Skeletal muscle satellite cell (primary cell): ENCODE data around the gene CENPL.
"Not testable (repeated sequence)": the region's sequence is repeated elsewhere in the genome, so short reads cannot be mapped to it uniquely, and the experiment has no call there.

Experiments used
- H3K27me3 ChIP-seq: 2 replicates; pipeline ENCODE4 v1.7.0; 2013; ENCODE audit warnings: low read length; ENCODE audit not compliant: control insufficient read depth, insufficient read depth
- H3K36me3 ChIP-seq: 2 replicates; pipeline ENCODE4 v1.7.0; 2013; ENCODE audit warnings: mild to moderate bottlenecking, control low read depth, low read length; ENCODE audit not compliant: insufficient read depth
- H3K4me1 ChIP-seq: 2 replicates; pipeline ENCODE4 v1.7.0; 2013; ENCODE audit warnings: low read length; ENCODE audit not compliant: control insufficient read depth, insufficient read depth
- H3K4me2 ChIP-seq: 2 replicates; pipeline ENCODE4 v1.7.0; 2013; ENCODE audit warnings: mild to moderate bottlenecking, low read length
- H3K4me3 ChIP-seq: 2 replicates; pipeline ENCODE4 v1.7.0; 2013; ENCODE audit warnings: low read length
- H3K9ac ChIP-seq: 2 replicates; pipeline ENCODE4 v1.7.0; 2013; ENCODE audit warnings: mild to moderate bottlenecking, low read depth, low read length, moderate library complexity
- H3K9me3 ChIP-seq: replicated peaks from 2 replicates; pipeline ENCODE4 v1.7.0; 2013; ENCODE audit warnings: mild to moderate bottlenecking, control low read depth, low read length

Gene CENPL

DNA sequence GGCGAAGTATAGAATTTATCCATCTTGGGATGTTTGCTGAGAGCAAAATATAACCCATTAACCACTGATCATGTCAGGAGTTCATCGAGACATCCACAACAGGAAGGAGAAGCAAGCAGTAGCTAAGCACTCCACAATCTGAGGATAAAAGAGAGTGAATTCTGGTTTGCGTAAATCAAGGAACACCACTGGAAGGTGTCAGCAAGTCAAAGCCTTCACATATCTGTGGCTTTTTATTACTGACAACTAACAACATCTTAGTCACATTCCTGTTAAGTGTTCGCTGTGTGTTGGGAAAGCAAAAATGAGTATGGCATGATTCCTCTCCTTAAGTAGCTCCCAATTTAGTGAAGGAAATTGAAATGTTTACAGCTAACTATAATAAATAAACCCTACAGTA, 44.7 kb downstream of the CENPL start:
- no peak overlapping the region for H3K9ac ChIP-seq
- peaks cover 45% of the 10 kb centered on the region for H3K36me3 ChIP-seq
- no peaks in the 10 kb centered on the region for H3K9me3 ChIP-seq
- no peak overlapping the region for H3K4me3 ChIP-seq
- no peaks in the 10 kb centered on the region for H3K4me1 ChIP-seq
- no peaks in the 10 kb centered on the region for H3K27me3 ChIP-seq
- no peak overlapping the region for H3K4me2 ChIP-seq

GRCh38 chr1:173775578-173776226, 49.0 kb downstream of the CENPL start:
- no peaks in the 10 kb centered on the region for H3K4me1 ChIP-seq
- H3K36me3 ChIP-seq, result peaks cover 29% of the 10 kb centered on the region
- no peak overlapping the region for H3K4me3 ChIP-seq

GRCh38 chr1:173771560-173771959, 53.1 kb downstream of the CENPL start:
- no peak overlapping the region for H3K4me3 ChIP-seq
- H3K9me3 ChIP-seq, result no peaks in the 10 kb centered on the region
- peaks cover 22% of the 10 kb centered on the region for H3K36me3 ChIP-seq
- H3K9ac ChIP-seq, result no peak overlapping the region
- no peaks in the 10 kb centered on the region for H3K4me1 ChIP-seq
- no peak overlapping the region for H3K4me2 ChIP-seq
- no peaks in the 10 kb centered on the region for H3K27me3 ChIP-seq

More at GRCh38 chr1:173775578-173776226, 49.0 kb downstream of the CENPL start:
- Histone ChIP-seq H3K9ac (no peak overlapping the region), H3K4me2 (no peak overlapping the region), H3K27me3 (no peaks in the 10 kb centered on the region), H3K9me3 (no peaks in the 10 kb centered on the region)

GRCh38 chr1:173770330-173770729, 54.4 kb downstream of the CENPL start:
- H3K4me2 ChIP-seq, H3K9me3 ChIP-seq, H3K27me3 ChIP-seq, H3K4me1 ChIP-seq, H3K9ac ChIP-seq, H3K4me3 ChIP-seq: not testable (repeated sequence)
- H3K36me3 ChIP-seq, result peaks cover 13% of the 10 kb centered on the region

- H3K9me3 ChIP-seq, result no peaks in the 10 kb centered on the region
- H3K36me3 ChIP-seq, result peaks cover 8% of the 10 kb centered on the region
- no peak overlapping the region for H3K4me3 ChIP-seq
- H3K9ac ChIP-seq, result no peak overlapping the region
- no peak overlapping the region for H3K4me2 ChIP-seq
- no peaks in the 10 kb centered on the region for H3K4me1 ChIP-seq
- no peaks in the 10 kb centered on the region for H3K27me3 ChIP-seq
Observed at GRCh38 chr1:173768827-173769226, 55.9 kb downstream of the CENPL start.

DNA sequence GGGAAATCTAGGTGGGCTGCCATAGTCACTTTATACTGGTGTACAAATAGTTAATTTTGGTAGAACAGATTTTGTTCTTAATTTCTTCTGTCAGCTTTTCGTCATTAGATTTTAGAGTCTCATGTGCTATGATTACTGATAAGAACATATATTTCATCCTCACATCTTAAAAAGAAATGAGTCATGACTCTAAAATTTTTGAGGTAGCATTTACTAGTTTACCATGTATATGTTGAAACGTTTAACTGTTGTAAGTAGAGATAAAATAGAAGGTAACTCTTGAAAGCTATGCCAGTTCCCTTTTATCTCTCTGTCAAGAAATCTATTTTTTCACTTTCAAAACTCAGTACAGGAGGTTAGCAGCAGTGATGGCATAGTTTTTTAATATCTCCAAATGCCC, 56.5 kb downstream of the CENPL start:
- no peaks in the 10 kb centered on the region for H3K4me1 ChIP-seq
- H3K4me2 ChIP-seq, result no peak overlapping the region
- H3K27me3 ChIP-seq, result no peaks in the 10 kb centered on the region
- H3K9ac ChIP-seq, result no peak overlapping the region
- no peak overlapping the region for H3K4me3 ChIP-seq
- H3K9me3 ChIP-seq, result no peaks in the 10 kb centered on the region
- H3K36me3 ChIP-seq, result peaks cover 8% of the 10 kb centered on the region

GRCh38 chr1:173764331-173764730, 60.4 kb downstream of the CENPL start:
- H3K4me2 ChIP-seq, H3K27me3 ChIP-seq, H3K4me3 ChIP-seq, H3K4me1 ChIP-seq, H3K9ac ChIP-seq, H3K9me3 ChIP-seq: not testable (repeated sequence)
- H3K36me3 ChIP-seq, result peaks cover 16% of the 10 kb centered on the region

GRCh38 chr1:173758980-173759379, 65.7 kb downstream of the CENPL start:
- Histone ChIP-seq H3K4me3 (no peak overlapping the region), H3K9ac (no peak overlapping the region), H3K36me3 (peaks cover 41% of the 10 kb centered on the region), H3K4me2 (no peak overlapping the region), H3K4me1 (no peaks in the 10 kb centered on the region), H3K9me3 (no peaks in the 10 kb centered on the region), H3K27me3 (no peaks in the 10 kb centered on the region)

GRCh38 chr1:173758110-173758509, 66.6 kb downstream of the CENPL start:
- Histone ChIP-seq H3K4me1 (no peaks in the 10 kb centered on the region), H3K4me3 (no peak overlapping the region), H3K4me2 (no peak overlapping the region), H3K9me3 (no peaks in the 10 kb centered on the region), H3K9ac (no peak overlapping the region), H3K36me3 (peaks cover 49% of the 10 kb centered on the region), H3K27me3 (no peaks in the 10 kb centered on the region)

- Histone ChIP-seq H3K4me2 (no peak overlapping the region), H3K4me3 (no peak overlapping the region), H3K27me3 (no peaks in the 10 kb centered on the region), H3K9me3 (no peaks in the 10 kb centered on the region), H3K9ac (no peak overlapping the region), H3K36me3 (peaks cover 52% of the 10 kb centered on the region), H3K4me1 (no peaks in the 10 kb centered on the region)
Observed at GRCh38 chr1:173757666-173758065, 67.0 kb downstream of the CENPL start.

GRCh38 chr1:173753830-173754229, 70.9 kb downstream of the CENPL start:
- Histone ChIP-seq H3K4me3 (no peak overlapping the region), H3K27me3 (no peaks in the 10 kb centered on the region), H3K36me3 (peaks cover 40% of the 10 kb centered on the region)

More at GRCh38 chr1:173753830-173754229, 70.9 kb downstream of the CENPL start:
- Histone ChIP-seq H3K9me3 (no peaks in the 10 kb centered on the region), H3K4me2 (no peak overlapping the region), H3K4me1 (no peaks in the 10 kb centered on the region), H3K9ac (no peak overlapping the region)
